GM18858 (cell line): ENCODE results near the gene BAZ1B.
"Not testable (repeated sequence)": the region's sequence is repeated elsewhere in the genome, so short reads cannot be mapped to it uniquely, and the experiment has no call there.

Source experiments
- ATAC-seq: cut with Tn5 transposase; IDR thresholded peaks from one replicate; pipeline ENCODE4 v1.9.1; 2021; ENCODE audit not compliant: unreplicated experiment

BAZ1B gene

GRCh38 chr7:73522105-73522872 is at the start of gene BAZ1B:
BAZ1B (minus strand) TSS chr7:73522293; CDS start chr7:73521933, 360 bp downstream.
- peak; percentile 79 for ATAC-seq

- no peak for ATAC-seq
These were observed 48.9 kb upstream of the BAZ1B start for GRCh38 chr7:73570977-73571376.

GRCh38 chr7:73570521-73570920 is 48.4 kb upstream of the BAZ1B start:
- ATAC-seq: no peak

- no peak for ATAC-seq
These were observed 47.0 kb upstream of the BAZ1B start for GRCh38 chr7:73569042-73569608.

- ATAC-seq: no peak
These were observed 46.0 kb upstream of the BAZ1B start for GRCh38 chr7:73567846-73568685.

- no peak for ATAC-seq
These were observed 45.0 kb upstream of the BAZ1B start for GRCh38 chr7:73567140-73567539.

- not testable (repeated sequence) for ATAC-seq
These were observed 44.3 kb upstream of the BAZ1B start for GRCh38 chr7:73566431-73566830.

GRCh38 chr7:73565675-73566340 is 43.7 kb upstream of the BAZ1B start:
- no peak for ATAC-seq

- no peak for ATAC-seq
These were observed 38.2 kb upstream of the BAZ1B start for GRCh38 chr7:73560109-73560835.

GRCh38 chr7:73557397-73558257 is 35.5 kb upstream of the BAZ1B start, which contains the start of gene BCL7B:
BCL7B (minus strand) TSS chr7:73557690; CDS start chr7:73557578, 112 bp downstream.
- peak; percentile 19 for ATAC-seq

- ATAC-seq: peak; percentile 91
These were observed 35.0 kb upstream of the BAZ1B start for GRCh38 chr7:73557108-73557396.

GRCh38 chr7:73556208-73557107 is 34.4 kb upstream of the BAZ1B start:
- no peak for ATAC-seq

GRCh38 chr7:73555411-73555982 is 33.4 kb upstream of the BAZ1B start:
- ATAC-seq: no peak

GRCh38 chr7:73550093-73550492 is 28.0 kb upstream of the BAZ1B start:
- not testable (repeated sequence) for ATAC-seq

GRCh38 chr7:73549176-73549575 is 27.1 kb upstream of the BAZ1B start:
- ATAC-seq: no peak

GRCh38 chr7:73547841-73548240 is 25.7 kb upstream of the BAZ1B start:
- ATAC-seq: no peak

GRCh38 chr7:73544678-73545077 is 22.6 kb upstream of the BAZ1B start:
- ATAC-seq: no peak

- no peak for ATAC-seq
These were observed 19.6 kb upstream of the BAZ1B start for GRCh38 chr7:73541722-73542121.
